ENCODE results near the gene IGFBP3.

The IGFBP3 gene

GRCh38 chr7:45891462-45892402 lies 29.3 kb downstream of the IGFBP3 start:
- no peak for DNase-seq

DNA sequence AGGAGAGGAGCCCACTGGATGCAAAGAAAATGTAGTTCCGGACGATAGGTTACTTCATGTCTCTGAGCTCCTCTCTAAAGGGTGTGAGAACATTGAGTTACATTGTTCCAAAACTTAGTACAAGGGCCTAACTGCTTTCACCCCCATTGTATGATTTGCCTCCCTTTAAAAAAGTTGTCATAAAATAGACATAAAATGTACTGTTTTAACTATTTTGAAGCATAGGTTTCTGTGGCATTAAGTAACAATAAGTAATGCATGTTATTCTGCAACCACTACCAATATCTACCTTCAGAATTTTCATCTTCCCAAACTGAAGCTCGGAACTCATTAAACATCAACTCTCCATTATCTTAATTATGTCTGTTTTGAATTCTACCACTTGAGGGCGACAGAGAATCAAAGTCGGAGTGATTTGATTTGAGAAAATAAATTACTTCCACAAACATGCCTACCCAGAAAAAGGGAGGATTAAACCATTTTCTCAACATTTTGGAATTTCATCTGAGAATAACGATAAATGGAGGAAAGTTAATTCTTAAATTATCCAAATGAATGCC lies 30.1 kb downstream of the IGFBP3 start:
- DNase-seq: no peak

- no peak for DNase-seq
These were observed 30.8 kb downstream of the IGFBP3 start for GRCh38 chr7:45890125-45890901.

- no peak for DNase-seq
These were observed 31.6 kb downstream of the IGFBP3 start for GRCh38 chr7:45889367-45890067.

- DNase-seq: no peak
These were observed 32.1 kb downstream of the IGFBP3 start for GRCh38 chr7:45888993-45889366.

- no peak for DNase-seq
These were observed 32.7 kb downstream of the IGFBP3 start, which contains the start of gene IGFBP1 for GRCh38 chr7:45888185-45888992. IGFBP1 (plus strand) TSS chr7:45888488; CDS start chr7:45888653, 165 bp downstream.

DNA sequence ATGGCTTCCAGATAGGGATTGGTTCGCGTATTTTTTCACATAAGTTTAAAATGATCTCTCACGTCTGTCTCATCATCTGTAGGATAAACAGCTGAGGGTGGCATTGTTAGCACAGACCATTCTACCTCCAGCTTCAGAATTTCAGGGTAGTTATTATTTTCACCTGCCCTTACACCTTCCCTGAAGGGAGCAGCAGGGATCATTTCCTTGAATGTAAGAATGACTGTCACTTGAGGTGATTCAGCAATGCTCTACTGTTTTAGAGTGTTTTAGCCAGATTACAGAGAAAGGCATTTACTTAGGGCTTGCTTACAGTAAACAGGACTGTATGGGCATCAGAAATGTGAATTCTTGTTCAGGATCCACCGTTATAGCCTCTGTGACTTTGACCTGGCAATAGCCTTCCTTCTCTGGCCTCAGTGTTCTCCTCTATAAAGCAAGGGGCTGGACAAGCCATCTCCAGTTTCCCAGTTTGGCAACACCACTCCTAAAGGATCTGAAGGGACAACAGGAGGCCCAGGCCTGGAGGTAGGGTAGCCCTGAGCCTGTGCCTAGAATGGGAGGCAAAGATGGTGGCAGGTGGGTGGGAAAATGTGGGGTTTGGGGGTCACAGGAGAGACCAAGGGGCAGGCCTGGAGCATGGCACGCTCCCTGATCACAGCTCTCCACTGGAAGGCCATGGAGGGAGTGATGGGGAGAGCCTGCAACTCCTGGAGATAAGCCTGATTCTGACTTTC lies 34.0 kb downstream of the IGFBP3 start:
- DNase-seq: no peak

DNA sequence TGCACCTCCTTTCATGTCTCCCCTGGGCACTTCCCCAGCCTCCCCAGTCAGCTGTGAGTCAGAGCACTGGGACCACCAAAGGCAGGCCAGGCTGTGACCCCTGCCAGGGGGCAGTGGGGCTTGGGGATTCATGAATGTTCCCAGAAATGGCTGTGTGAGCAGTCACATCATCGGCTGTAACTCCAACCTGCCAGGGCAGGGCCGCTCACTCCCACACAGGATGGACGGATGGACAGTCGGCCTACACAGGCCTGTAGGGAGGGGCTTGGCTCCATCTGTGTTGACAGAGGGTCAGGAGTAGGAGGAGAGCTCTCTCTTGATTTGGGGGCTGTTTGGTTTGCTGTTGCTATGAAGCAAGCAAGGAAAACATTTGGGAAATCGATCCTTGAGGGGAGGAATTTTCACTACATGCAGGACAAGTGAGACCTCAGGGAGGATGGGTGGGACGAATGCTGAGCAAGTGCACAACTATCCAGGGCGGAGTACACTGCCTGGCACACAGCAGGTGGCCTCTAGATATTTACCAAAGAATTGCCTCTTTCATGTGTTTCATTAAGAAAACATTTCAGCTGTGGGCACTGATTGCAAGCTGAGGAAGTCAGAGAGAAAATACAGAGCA lies 35.7 kb downstream of the IGFBP3 start:
- no peak for DNase-seq

- no peak for DNase-seq
These were observed 36.9 kb downstream of the IGFBP3 start for GRCh38 chr7:45884136-45884535.

- no peak for DNase-seq
These were observed 38.6 kb downstream of the IGFBP3 start for GRCh38 chr7:45882465-45882810.

- no peak for DNase-seq
These were observed 39.2 kb downstream of the IGFBP3 start for GRCh38 chr7:45881759-45882464.

GRCh38 chr7:45881280-45881758 lies 39.8 kb downstream of the IGFBP3 start:
- no peak for DNase-seq

DNA sequence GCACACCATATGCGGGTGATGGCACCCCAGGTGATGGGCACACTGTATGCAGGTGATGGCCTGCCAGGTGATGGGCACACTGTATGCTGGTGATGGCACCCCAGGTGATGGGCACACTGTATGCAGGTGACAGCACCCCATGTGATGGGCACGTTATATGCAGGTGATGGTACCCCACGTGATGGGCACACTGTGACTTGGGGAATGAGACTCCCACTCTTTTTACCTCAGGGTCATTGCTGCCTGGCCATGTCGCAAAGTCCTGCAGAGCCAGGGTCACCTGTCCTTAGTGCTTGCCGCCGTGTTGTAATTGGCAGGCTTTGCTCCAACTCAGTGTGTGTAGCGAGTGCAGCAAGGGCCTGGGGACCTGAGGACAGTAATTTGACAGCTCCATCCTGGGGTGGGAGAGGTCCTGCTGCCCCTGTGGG lies 40.6 kb downstream of the IGFBP3 start:
- DNase-seq: no peak

- no peak for DNase-seq
These were observed 42.5 kb downstream of the IGFBP3 start for GRCh38 chr7:45878457-45879144.

- no peak for DNase-seq
These were observed 44.6 kb downstream of the IGFBP3 start for GRCh38 chr7:45876519-45876918.

GRCh38 chr7:45874408-45875131 lies 46.5 kb downstream of the IGFBP3 start:
- no peak for DNase-seq

- no peak for DNase-seq
These were observed 47.7 kb downstream of the IGFBP3 start for GRCh38 chr7:45873355-45873754.

- no peak for DNase-seq
These were observed 48.1 kb downstream of the IGFBP3 start, which contains the start of gene CCDC201 for GRCh38 chr7:45873035-45873354. CCDC201 (minus strand) TSS chr7:45873082; CDS start chr7:45873007, 75 bp downstream.
